GM18858 (cell line): ENCODE data around the gene NKAIN2.

Experiments
- ATAC-seq: cut with Tn5 transposase; IDR thresholded peaks from one replicate; pipeline ENCODE4 v1.9.1; 2021; ENCODE audit not compliant: unreplicated experiment

Gene NKAIN2

DNA sequence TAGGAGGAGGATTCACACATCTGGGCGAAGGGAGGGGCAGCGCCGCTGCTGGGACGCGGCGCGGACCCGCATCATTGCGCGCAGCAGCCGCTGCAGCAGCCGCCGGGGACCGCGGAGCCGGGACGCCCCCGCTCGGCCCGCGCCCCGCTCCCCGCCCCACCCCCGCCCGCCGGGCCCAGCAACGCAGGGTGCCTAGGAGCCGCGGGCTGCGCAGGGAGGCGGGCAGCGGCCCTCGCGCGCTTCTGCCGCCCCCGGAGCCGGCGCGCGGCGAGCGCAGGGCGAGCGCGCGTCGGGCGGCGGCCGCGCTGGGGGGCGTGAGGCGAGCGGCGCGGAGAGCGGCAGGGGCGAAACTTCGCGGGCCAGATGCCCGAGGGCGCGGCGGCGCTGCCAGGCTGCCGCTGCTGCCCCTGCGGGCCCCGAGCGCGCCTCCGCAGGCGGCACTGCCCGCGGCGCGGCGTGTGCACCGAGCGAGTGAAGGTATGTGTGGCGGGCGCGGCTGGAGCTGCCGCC, at the start of gene NKAIN2:
TSS of gene NKAIN2 (plus strand) at position 362 of the 510 bp plus-strand sequence.
- peak; percentile 13 for ATAC-seq

DNA sequence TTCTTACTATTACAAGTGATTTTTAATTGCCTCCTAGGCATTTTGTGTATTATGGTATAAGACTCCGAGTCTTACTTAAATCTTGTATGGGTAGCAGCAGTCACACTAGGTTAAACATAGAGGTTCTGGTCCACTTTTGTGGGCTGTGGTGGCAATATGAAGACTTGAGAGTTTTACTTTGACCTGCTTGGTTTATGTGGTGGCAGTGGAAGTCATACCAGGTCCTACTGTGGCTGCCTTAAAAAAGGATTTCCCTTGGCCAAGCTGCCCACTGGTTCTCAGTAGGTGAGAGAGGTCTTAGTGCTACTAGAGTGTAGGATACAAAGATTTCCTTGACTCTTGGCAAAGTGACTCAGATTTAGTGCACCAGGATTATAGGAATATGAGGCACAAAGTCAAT, 44.2 kb upstream of the NKAIN2 start:
- no peak for ATAC-seq

DNA sequence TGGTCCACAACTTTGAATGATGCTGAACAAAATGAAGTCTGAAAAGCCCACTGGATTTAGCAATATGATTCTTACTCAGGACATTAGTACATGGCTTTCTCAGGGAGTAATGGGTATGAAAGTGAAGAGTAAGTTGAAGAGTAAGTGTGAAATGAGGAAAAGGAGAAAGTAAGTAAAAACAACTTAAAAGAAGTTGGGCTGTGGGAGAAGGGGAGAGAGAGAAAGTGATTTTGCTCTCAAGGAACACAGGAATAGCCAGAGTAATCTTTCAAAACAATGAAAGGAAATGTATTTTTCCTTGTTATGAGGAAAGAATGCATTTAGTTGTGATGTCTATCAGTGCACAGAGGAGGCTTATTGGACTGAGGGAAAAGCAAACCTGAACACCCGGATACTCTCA, 39.8 kb upstream of the NKAIN2 start:
- no peak for ATAC-seq

DNA sequence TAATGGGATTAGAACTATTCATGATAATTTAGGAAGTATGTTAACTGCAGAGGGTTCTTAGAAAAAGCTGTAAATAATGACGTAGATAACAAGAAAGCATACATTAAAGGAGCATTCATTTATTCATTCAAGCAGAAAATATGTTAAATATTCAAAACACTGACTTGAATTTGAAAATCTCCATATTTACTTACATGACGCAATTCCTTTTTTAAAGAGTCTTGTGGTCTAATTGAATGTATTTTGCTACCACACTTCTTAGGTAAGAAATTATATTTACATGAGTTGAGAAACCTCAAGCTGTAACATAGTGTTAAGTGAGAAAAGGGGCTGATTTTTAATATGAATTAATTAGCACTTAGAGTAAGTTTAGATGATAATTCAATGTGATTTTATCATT, 38.9 kb upstream of the NKAIN2 start:
- ATAC-seq, result no peak

DNA sequence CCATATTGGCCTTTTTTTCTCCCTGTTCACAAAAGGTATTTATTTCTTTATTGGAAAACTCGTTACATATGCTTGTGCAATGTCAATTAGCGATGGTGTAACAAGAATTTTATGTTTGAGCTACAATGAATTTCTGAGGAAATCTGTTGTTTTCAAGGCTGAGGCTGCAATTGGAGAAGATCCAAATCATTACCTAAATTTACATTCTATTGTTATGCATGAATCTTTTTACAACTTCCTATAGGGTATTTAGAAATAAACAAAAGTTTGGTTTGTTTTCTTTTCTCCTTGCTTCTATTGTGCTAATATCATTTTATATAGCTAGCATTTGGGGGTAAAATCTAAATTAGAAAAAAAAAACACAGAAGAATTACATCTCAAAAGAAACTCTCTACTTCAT, 34.7 kb upstream of the NKAIN2 start:
- no peak for ATAC-seq

DNA sequence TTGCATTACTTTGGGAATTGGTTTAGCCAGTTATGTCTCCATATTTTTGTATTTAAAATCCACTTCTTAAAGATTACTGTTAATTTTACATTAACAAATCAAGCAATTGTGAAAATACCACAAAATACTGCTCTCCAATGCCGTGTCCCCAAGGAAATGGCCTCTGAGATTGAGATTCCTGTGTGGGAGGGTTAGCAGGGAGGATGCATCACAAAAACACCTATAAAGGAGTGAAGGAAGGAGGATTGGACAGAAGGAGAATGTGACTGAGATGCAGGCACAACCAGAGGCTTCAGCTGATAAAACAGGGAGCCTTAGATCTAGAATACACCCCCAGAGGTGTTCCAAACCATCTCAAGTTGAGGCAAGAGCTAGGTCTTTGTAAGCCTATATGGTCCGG, 34.2 kb upstream of the NKAIN2 start:
- no peak for ATAC-seq

DNA sequence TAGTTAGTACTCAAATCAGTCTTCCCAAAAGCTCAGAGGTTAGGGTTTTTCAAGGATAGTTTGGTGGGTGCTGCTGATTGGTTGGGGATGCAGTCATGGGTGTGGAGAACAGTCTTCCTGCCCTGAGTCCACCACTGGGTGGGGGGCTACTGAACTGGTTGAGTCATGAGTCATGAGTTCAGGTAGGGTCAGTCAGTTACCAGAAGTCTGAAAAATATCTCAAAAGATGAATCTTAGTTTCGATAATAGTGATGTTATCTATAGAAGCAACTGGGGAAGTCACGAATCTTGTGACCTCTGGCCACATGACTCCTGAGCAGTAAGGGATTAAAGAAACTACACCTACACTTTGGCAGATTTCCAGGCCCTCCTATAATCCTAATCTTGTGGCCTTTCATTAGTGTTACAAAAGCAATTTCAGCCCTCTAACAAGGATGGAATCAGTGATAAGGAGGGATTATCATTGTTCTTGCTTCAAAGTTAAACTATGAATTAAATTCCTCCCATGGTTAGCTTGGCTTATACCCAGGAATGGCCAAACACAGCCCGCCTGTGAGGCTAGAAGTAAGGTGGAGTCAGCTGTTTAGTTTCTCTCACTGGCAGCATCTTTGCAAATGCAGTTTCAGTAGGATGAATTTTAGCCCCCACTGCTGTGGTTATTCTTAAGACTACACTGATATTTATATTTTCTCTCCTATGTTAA, 33.3 kb upstream of the NKAIN2 start:
- ATAC-seq, result peak; percentile 62

DNA sequence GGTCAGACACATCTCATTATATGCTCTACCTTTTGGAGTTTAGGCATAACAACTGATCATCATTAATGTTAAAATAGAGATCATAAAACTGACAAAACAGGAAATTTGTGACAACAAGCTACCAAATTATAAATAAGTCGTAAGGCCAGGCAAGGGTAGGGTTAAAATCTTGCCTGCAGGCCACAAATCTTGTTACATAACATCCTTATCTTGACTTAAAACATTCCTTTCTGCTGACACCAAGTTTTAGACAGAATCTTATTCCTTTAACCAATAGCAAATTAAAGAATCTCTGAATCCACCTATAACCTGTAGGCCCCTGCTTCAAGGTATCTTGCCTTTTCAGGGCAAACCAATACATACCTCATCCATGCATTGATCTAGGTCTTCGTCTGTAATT, 32.5 kb upstream of the NKAIN2 start:
- no peak for ATAC-seq

DNA sequence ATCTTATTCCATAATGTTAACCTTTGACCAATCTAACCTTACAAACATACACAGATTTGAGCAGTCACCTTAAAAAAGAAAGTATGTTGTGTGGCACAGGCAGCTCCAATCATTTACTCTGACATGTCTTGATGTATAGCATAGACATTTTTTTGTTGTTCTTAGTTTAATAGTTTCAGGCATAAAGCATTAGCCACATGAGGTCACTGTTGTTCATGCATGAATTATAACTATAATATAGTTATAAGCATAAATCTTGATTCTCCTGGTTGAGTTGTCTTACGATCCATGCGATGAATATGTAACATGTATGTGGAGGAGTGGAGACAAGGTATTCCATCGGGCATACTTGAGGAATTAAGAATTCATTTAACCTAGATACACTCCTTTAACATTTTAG, 26.1 kb upstream of the NKAIN2 start:
- ATAC-seq, result no peak

DNA sequence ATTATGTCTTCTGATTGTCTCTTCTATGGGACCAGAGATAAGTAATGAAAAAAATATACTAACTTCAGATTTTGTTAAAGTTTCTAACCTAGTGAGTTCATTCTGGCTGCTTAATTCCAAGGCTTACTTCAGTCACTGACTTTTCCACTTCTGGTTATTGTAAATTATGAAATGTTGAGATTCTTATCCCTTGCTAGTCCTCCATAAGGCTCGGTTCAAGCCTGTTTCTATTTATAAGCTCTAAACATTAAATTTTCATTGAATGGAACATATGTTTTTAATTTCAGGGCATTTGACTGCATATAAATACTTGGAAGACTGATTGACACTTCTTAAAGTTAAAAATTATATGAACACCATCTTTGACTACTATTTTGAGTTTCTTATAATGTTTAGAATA, 23.6 kb upstream of the NKAIN2 start:
- ATAC-seq, result no peak

DNA sequence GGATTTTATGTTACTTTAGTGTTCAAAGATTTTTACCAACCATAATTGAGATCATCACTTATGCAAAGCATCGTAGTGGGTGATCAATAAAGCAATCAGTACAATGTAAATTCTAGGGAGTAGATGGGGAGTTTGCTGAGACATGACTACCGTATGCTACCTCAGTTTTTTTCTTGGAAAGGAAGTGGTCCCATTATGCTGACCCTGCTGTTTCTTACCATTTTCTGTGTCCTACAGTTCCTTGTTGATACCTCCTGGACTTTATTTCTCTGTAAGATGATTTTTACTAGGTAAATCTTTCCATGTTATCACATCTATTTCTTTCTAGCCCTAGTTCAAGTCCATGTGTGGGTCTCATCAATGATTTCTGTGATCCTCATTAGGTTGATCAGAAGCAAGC, 19.3 kb upstream of the NKAIN2 start:
- ATAC-seq, result no peak

DNA sequence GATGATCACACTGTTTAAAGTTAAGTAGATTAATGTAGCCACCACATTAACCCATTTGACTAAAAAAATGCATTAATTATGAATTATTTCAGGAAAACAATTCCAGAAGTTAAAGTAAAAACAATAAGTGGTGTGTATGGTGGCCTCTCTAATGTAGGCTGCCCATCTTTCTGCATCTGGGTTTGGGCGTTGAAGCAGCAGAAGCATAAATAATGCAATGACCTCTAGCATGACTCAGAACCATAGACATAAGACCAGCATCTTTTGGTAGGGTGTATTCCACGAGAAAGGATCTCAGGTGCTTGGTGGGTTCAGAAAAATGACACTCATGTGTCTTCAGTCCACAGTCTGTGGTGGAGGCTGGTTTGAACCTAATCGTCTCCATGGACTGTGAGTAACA, 18.6 kb upstream of the NKAIN2 start:
- no peak for ATAC-seq

DNA sequence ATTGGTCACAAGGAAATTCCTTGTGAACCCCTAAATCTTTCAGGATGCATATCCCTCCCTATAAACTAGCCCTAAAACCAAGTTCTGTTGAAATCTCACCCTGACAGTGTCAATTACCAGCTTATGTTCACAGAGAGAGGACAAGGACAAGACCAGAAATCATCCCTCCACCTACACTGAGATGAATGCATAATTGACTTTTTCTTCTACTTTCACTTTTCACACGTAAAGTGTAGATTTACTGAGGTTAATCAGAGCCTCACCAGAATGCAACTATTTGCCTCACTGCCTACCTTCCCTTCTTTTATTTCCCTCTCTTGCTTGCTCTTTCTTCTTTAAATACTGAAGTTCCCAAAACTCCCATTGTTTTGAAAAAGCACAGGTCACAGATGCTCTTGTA, 15.3 kb upstream of the NKAIN2 start:
- no peak for ATAC-seq

DNA sequence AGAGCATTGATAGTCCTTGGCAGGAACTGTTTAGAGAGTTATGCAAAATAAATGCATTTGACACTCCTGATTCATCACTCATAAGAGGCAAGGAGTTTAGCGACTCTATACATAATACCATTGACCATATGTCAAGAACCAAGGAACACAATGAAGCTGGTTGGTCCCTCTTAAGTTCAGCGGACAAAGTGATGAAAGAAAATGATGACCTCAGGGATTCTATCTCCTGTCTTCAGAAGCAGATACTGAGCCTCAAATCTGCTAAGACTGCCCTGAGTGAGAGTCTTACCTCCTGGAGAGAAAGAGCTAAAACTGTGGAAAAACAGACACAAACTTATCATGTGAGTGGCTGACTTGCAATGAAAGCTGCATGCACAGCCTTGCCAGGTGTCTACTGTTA, 9.5 kb upstream of the NKAIN2 start:
- no peak for ATAC-seq

DNA sequence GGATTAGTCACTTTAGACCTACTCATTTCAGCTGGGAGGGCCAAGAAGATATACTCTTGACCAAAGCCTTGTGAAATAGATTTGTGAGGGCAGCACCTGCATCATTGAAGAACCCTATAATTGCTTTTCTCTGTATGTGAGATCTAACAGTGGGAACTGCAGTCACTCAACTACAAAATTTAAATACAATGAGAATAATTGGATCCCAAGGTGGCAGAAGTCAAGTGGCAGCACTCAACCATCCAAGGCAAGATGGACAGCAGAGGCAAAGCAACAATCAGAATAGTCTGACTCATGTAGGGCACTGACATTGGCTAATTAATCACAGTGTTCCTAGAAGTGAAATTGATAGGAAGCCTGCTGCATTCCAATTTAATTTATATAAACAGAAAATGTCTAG, 8.9 kb upstream of the NKAIN2 start:
- no peak for ATAC-seq

DNA sequence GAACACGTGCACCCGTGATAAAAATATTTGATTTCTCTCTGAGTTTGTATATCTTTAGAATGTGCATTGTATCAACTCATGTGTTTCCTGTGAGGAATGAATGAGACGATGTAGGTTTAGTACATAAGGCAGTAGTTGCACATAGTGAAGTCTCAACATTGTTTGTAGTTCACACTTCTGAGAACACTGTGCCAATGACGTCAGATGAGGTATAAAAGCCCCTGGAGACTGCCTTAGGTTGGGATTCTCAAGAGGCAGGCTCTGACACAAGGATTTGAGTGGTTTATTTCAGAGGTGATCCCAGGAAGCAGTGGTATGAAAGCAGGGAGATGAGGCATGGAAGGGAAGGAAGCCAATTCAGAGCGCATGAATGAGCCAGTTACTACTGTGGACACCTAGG, 2.6 kb upstream of the NKAIN2 start:
- ATAC-seq, result no peak

DNA sequence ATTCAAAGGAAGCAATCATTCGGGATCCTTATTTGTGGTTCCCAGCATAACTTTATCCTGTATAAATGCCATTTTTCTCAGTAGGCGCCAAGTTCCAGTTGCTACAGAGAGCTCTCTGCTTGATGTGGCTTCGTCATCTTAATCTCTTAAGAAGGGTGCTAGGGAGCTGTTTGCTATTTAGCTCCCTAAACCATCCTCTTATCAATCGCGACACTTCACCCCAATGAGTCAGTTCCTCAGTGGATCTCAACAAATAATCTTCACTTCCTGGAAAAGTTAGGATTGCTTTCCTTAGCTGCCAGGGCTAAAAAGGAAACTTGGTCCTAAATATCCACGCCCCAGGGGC, 1.3 kb upstream of the NKAIN2 start:
- ATAC-seq, result peak; percentile 12

DNA sequence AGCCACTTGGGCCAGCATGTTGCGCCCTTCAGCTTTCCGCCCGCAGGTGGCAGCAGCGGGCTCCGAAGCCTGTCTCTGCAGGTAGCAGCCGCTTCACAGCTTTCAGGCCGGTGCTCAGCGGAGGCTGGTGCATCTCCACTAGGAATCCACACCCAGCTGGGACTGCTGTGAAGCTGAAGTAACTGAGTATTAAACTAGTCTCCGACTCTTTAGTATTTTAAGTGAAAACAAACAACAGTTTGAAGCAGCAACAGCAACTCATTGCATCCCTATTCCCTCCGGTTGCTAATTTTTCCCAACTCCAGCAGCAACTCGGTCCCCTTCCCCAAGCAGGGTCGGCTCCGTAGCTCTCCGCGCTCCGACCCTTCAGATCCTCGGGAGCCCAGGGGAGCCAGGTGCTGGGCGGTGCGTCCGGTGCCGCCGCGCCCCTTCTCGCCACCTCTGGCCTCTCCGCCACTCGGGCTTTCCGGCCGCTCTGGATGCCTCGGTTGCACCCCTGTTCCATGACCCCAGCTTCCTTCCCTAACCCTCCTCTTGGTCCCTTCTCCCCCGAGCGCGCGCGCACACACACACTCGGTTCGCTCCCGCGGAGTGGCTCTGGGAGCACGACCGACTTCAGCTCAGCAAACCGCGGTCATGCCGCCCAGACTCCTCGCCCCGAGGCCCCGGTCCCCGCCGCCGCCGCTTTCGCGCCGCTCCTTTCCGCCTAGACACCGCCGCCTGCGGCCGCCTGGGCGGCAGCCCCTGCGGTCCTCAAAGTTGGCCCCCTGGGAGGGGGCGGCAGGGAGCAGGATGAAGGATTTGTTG, 765 bp upstream of the NKAIN2 start:
- ATAC-seq, result peak; percentile 97

DNA sequence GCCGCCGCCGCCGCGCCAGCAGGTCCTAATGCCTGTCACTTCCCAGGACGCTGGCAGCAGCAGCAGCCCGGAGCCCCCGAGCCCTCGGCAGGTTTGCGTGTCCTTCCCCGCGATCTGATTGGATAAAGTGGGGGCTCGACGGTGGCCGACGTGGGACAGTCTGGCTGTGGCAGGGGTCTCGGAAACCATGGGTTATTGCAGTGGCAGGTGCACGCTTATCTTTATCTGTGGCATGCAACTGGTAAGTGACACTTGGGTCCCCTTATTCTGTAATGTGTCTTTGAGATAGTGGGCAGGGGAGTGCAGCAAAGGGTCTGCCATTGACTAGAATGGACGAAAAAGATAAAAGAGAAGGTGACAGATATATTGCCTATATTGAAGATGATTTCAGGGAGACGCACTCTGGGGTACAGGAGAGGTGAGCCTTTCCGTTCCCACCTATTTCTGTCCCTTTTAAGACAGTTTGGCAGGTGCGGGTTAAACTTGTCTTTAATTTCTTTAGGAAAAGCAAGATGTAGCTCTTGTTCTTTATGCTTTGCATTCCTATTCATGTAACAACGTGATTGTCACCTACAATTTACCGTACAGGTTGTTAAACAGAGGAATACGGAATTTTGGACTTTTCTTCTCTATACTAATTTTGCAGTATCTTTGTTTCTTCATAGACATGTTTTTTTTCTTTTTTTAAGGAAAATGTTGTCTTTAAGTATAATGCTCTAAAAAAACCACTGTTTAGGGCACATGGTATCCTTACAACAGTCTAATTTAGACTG, 535 bp downstream of the NKAIN2 start:
- ATAC-seq, result no peak

DNA sequence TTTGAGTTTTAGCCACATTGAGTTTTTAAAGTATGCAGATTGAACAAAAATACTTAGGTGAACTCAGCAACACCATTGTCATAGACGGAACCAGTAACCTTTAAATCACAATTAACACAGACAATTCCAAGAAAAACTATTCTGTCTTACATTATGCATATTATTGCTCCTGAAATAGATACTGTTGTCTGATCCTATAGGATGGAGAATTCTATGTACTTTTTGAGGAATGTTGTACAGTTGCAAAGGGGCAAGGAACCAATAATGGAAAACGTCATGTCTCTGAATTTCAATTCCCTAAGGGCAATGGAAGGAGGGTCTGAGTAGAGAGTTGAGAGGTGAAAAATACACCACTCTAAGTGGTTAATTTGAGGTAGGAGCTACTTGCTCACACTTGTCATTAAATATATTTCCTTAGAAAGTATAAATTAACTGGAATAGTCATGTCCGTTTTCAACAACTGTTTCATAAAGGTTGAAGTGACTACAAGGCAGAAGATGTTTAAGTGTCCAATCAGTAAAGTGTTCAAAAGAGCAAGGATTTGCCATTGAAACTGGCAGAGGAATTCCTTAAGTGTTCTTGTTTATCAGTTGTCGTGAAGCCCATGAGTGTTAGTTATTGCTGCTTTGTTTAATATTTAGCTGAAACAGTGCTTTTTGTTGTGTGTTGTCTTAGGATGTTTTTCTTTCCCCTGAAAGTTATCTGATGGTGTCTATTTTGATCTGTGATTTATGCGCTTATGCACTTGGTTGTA, 1.3 kb downstream of the NKAIN2 start:
- no peak for ATAC-seq

DNA sequence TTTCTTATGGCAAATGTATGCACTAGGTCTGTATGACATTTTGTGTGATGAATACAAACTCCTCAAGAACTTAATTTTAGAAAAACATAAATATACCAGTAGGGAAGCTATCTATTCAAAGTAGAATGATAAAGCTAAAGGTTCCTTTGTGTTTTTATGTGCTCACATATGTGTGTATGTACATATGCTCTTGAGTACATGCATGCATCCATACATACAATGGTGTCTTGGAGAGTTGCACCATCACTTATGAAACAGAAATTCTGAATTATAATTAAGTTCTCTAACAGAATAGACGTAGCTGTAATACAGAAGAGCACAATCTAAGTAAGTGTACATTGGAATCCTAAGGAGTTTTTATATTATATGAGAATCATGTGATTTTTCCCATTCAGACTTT, 2.3 kb downstream of the NKAIN2 start:
- no peak for ATAC-seq
